Lung (tissue), 12 donors: Measurements from ENCODE around the gene CAPZB. TPM values are rescaled to one million over a fixed set of nuclear protein-coding genes. Genes with fewer than 3 reads are reported as not detected.
A peak's percentile ranks its signal among the peaks of the same experiment; 100 is the strongest.
"Not testable (repeated sequence)": the region's sequence is repeated elsewhere in the genome, so short reads cannot be mapped to it uniquely, and the experiment has no call there.

ENCODE experiments used
- ATAC-seq: fragments of 200-7000 bp; cut with Tn5 transposase; one replicate; pipeline ENCODE4 v1.9.1; 2020; ENCODE audit warnings: moderate number of reproducible peaks; ENCODE audit not compliant: insufficient read depth, low FRiP score
- DNase-seq, 3 donors: peaks; one replicate each; pipeline ENCODE4 v3.0.0-alpha.2; 2013 to 2017
- H3K27ac ChIP-seq, 2 donors: one replicate each; pipeline ENCODE4 v1.5.1; 2013; ENCODE audit warnings: mild to moderate bottlenecking in 2 of 2, moderate library complexity in 2 of 2, control low read depth in 1 of 2, inconsistent platforms in 1 of 2, low read depth in 1 of 2, low read length in 1 of 2
- H3K27me3 ChIP-seq, 3 donors: one replicate each; pipeline ENCODE4 v1.5.1; 2013; ENCODE audit warnings: low read length in 2 of 3; ENCODE audit not compliant: control insufficient read depth in 3 of 3, insufficient read depth in 3 of 3
- H3K36me3 ChIP-seq, 4 donors: one replicate each; pipeline ENCODE4 v1.5.1; 2013; ENCODE audit warnings: low read length in 4 of 4, mild to moderate bottlenecking in 1 of 4, moderate library complexity in 1 of 4; ENCODE audit not compliant: control insufficient read depth in 4 of 4, insufficient read depth in 4 of 4
- H3K4me1 ChIP-seq, 5 donors: one replicate each; pipeline ENCODE4 v1.5.1; 2013; ENCODE audit warnings: low read length in 5 of 5, mild to moderate bottlenecking in 2 of 5, moderate library complexity in 1 of 5; ENCODE audit not compliant: control insufficient read depth in 5 of 5, insufficient read depth in 5 of 5
- H3K4me3 ChIP-seq: one replicate; pipeline ENCODE4 v1.5.1; 2013; ENCODE audit warnings: mild to moderate bottlenecking, control low read depth, moderate library complexity
- H3K9ac ChIP-seq, 2 donors: one replicate each; pipeline ENCODE4 v1.5.1; 2013; ENCODE audit warnings: low read length in 2 of 2, control low read depth in 1 of 2; ENCODE audit not compliant: insufficient read depth in 1 of 2
- H3K9me3 ChIP-seq, 4 donors: one replicate each; pipeline ENCODE4 v1.5.1; 2013; ENCODE audit warnings: low read length in 3 of 4, mild to moderate bottlenecking in 1 of 4, moderate library complexity in 1 of 4; ENCODE audit not compliant: control insufficient read depth in 4 of 4, insufficient read depth in 3 of 4
- CTCF ChIP-seq: IDR thresholded peaks from 2 replicates; pipeline ENCODE4 v1.5.1; 2012; ENCODE audit warnings: mild to moderate bottlenecking; ENCODE audit errors: control extremely low read depth, extremely low read depth
- WGBS, 2 donors: extraction: QIAGEN DNeasy Blood & Tissue Kit; methylation state at CpG; one replicate each; pipeline ENCODE4 v1.1.7; 2013; 5-methylcytosine and 5-hydroxymethylcytosine counted together
- polyA plus RNA-seq, 2 donors: library from polyadenylated mRNA; stranded (reverse); fragments of 200-250 nt; gene quantifications; one replicate each; pipeline ENCODE4 v1.2.1, GENCODE V29; 2013
- total RNA-seq, 2 donors: library from RNA; depleted of rRNA in 1 of 2; stranded (reverse); fragments of >200 nt in 1 of 2; gene quantifications; one replicate each; pipeline ENCODE4 v1.2.1, GENCODE V29; 2014 to 2021
- donor health status: control.
- donor health status: control.
- donor health status: Bipolar disorder and iron deficiency.
- donor health status: healthy.
- donor health status: DM: yes; HTN: yes; CAD: no.

The CAPZB gene
- total and polyA plus RNA-seq, 4 donors = 94.7 to 339 (median 278) TPM

- DNase-seq (no peak), ATAC-seq (no peak)
- Histone ChIP-seq H3K27ac (no peak overlapping the region), H3K27me3 (no peaks in the 10 kb centered on the region), H3K9me3 (no peaks in the 10 kb centered on the region), H3K4me3 (no peak overlapping the region), H3K36me3 (no peaks in the 10 kb centered on the region), H3K4me1 (peaks cover 3 to 18% (median 7%) of the 10 kb centered on the region in 5 donors), H3K9ac (no peak overlapping the region)
- TF ChIP-seq CTCF = no peak
Observed at GRCh38 chr1:19511116-19511515, 25.8 kb upstream of the CAPZB start.

- not testable (repeated sequence) for H3K36me3 ChIP-seq, ATAC-seq, H3K9me3 ChIP-seq, H3K27me3 ChIP-seq, H3K27ac ChIP-seq, H3K4me3 ChIP-seq, DNase-seq, H3K9ac ChIP-seq
- peaks cover 3 to 33% (median 17%) of the 10 kb centered on the region in 5 donors for H3K4me1 ChIP-seq
- WGBS, 2 donors = 69 to 94% methylated on average over 8 of the region's 8 CpGs
Observed at GRCh38 chr1:19509647-19510046, 24.3 kb upstream of the CAPZB start.

- H3K27ac ChIP-seq = peak overlapping the region in 1 of 2 donors; percentile 6
- TF ChIP-seq CTCF = no peak
- no peaks in the 10 kb centered on the region for H3K36me3 ChIP-seq
- no peaks in the 10 kb centered on the region for H3K9me3 ChIP-seq
- ATAC-seq = no peak
- DNase-seq = no peak
- H3K4me1 ChIP-seq = peaks cover 3 to 28% (median 15%) of the 10 kb centered on the region in 5 donors
- no peaks in the 10 kb centered on the region for H3K27me3 ChIP-seq
- WGBS, 2 donors = 57 to 78% methylated on average over 5 of the region's 5 CpGs
- H3K9ac ChIP-seq = no peak overlapping the region
- H3K4me3 ChIP-seq = no peak overlapping the region
Observed at GRCh38 chr1:19507516-19507915, 22.2 kb upstream of the CAPZB start.

GRCh38 chr1:19505693-19506457 is 20.5 kb upstream of the CAPZB start:
- 36 to 49% methylated on average over 11 of the region's 11 CpGs for WGBS, 2 donors
- H3K4me3 ChIP-seq = no peak overlapping the region
- peaks cover 3 to 27% (median 15%) of the 10 kb centered on the region in 5 donors for H3K4me1 ChIP-seq
- TF ChIP-seq CTCF = no peak
- H3K9me3 ChIP-seq = no peaks in the 10 kb centered on the region
- H3K36me3 ChIP-seq = no peaks in the 10 kb centered on the region
- no peaks in the 10 kb centered on the region for H3K27me3 ChIP-seq
- DNase-seq (peak in 2 of 3 donors; percentile 34 to 49), ATAC-seq (peak; percentile 44)
- no peak overlapping the region for H3K9ac ChIP-seq
- peak overlapping the region; percentile 70 to 78 for H3K27ac ChIP-seq
